NCI-H2227 treated with DMSO at 0.1 percent for 48 hours (cell line): Measurements from ENCODE around the gene STMP1.

Experiments
- DNase-seq: peaks from one replicate; lab custom pipeline; 2025; lab: John Stamatoyannopoulos, UW

The STMP1 gene

GRCh38 chr7:135697276-135698049 lies 35.1 kb downstream of the STMP1 start:
- DNase-seq = no peak

GRCh38 chr7:135704074-135704473 lies 41.8 kb downstream of the STMP1 start:
- DNase-seq = no peak

- DNase-seq = no peak
Measured at GRCh38 chr7:135704698-135705097, 42.4 kb downstream of the STMP1 start.

- DNase-seq = no peak
Measured at GRCh38 chr7:135706038-135706742, 43.9 kb downstream of the STMP1 start.

- no peak for DNase-seq
Measured at GRCh38 chr7:135706858-135707569, 44.7 kb downstream of the STMP1 start.

GRCh38 chr7:135707570-135707966 lies 45.3 kb downstream of the STMP1 start:
- no peak for DNase-seq

- DNase-seq = no peak
Measured at GRCh38 chr7:135708041-135708440, 45.7 kb downstream of the STMP1 start.

GRCh38 chr7:135709508-135709907 lies 47.2 kb downstream of the STMP1 start:
- no peak for DNase-seq

GRCh38 chr7:135710417-135711138 lies 48.3 kb downstream of the STMP1 start:
- DNase-seq = no peak

GRCh38 chr7:135711139-135711469 lies 48.8 kb downstream of the STMP1 start:
- DNase-seq = no peak

GRCh38 chr7:135712182-135712782 lies 50.0 kb downstream of the STMP1 start:
- no peak for DNase-seq

GRCh38 chr7:135712796-135713195 lies 50.5 kb downstream of the STMP1 start:
- no peak for DNase-seq

GRCh38 chr7:135713836-135714470 lies 51.6 kb downstream of the STMP1 start:
- no peak for DNase-seq

- DNase-seq = no peak
Measured at GRCh38 chr7:135714534-135715009, 52.3 kb downstream of the STMP1 start.

- DNase-seq = no peak
Measured at GRCh38 chr7:135715055-135715522, 52.8 kb downstream of the STMP1 start.

GRCh38 chr7:135715673-135716072 lies 53.4 kb downstream of the STMP1 start:
- no peak for DNase-seq

GRCh38 chr7:135716677-135717238 lies 54.4 kb downstream of the STMP1 start:
- DNase-seq = peak; percentile 66

- DNase-seq = no peak
Measured at GRCh38 chr7:135717693-135718092, 55.4 kb downstream of the STMP1 start.

GRCh38 chr7:135718219-135718618 lies 55.9 kb downstream of the STMP1 start:
- DNase-seq = no peak

GRCh38 chr7:135718794-135719437 lies 56.6 kb downstream of the STMP1 start:
- no peak for DNase-seq
